ENCODE data around the gene RAB9B. TPM values are rescaled to one million over a fixed set of nuclear protein-coding genes. Genes with fewer than 3 reads are reported as not detected.

RAB9B gene
- total RNA-seq, 4 donors from 2014 or later, result 0.16 to 2.1 (median 0.53) TPM

DNA sequence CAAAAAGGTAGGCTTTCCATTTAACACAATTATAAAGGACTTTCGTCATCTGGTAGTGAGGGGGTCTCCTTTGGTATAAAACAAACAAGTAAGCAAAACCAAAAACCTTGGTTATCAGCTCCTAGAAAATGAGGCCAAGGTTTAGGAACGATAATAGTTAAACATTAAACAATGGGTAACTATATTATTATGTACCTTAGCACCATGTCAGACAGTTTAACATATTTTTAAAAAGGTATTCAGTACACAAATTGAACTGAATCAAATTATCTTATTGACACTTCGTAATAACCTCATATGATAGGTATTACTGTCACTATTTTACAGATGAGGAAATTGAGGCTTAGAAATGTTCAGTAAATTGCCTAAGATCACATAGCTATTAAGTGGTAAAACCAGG is 32.1 kb upstream of the RAB9B start:
- Histone ChIP-seq H3K27ac (no peak overlapping the region), H3K36me3 (no peaks in the 10 kb centered on the region), H3K9me3 (no peaks in the 10 kb centered on the region), H3K4me3 (no peak overlapping the region), H3K27me3 (no peaks in the 10 kb centered on the region), H3K4me1 (no peaks in the 10 kb centered on the region)
- 74% methylated on average over 3 of the region's 3 CpGs for WGBS
- DNase-seq (ENCODE audit: low spot score in 2 of 2), result no peak
- TF ChIP-seq POLR2AphosphoS5 (IDR thresholded peaks at IDR 0.05) (no peak), EP300 (IDR thresholded peaks at IDR 0.05) (no peak), POLR2A (IDR thresholded peaks at IDR 0.05) (no peak)
- TF ChIP-seq, protein P1, sequence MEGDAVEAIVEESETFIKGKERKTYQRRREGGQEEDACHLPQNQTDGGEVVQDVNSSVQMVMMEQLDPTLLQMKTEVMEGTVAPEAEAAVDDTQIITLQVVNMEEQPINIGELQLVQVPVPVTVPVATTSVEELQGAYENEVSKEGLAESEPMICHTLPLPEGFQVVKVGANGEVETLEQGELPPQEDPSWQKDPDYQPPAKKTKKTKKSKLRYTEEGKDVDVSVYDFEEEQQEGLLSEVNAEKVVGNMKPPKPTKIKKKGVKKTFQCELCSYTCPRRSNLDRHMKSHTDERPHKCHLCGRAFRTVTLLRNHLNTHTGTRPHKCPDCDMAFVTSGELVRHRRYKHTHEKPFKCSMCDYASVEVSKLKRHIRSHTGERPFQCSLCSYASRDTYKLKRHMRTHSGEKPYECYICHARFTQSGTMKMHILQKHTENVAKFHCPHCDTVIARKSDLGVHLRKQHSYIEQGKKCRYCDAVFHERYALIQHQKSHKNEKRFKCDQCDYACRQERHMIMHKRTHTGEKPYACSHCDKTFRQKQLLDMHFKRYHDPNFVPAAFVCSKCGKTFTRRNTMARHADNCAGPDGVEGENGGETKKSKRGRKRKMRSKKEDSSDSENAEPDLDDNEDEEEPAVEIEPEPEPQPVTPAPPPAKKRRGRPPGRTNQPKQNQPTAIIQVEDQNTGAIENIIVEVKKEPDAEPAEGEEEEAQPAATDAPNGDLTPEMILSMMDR (IDR thresholded peaks at IDR 0.05), result no peak

DNA sequence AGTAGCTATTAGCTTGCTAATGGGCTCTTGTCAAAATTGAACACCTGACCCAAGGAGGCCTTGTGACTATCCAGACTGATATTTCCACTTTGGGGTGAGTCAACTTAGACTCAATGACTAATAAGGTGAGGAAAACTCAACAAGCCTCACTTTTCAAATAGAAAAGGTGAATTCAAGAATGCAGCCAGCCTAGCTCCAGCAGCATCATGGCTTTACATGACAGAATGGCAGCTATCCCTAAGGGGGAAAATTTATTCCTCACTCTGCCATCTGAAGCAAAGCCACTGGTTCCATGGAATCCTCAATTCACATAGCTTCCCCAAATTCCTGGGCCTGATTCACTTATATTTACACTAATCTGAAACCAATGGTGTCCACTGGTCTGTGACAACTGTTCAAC is 29.1 kb upstream of the RAB9B start:
- Histone ChIP-seq H3K9me3 (no peaks in the 10 kb centered on the region), H3K27me3 (no peaks in the 10 kb centered on the region), H3K36me3 (no peaks in the 10 kb centered on the region), H3K4me1 (no peaks in the 10 kb centered on the region), H3K4me3 (no peak overlapping the region), H3K27ac (no peak overlapping the region)
- no peak for DNase-seq (ENCODE audit: low spot score in 2 of 2)
- TF ChIP-seq POLR2A (IDR thresholded peaks at IDR 0.05) (no peak), EP300 (IDR thresholded peaks at IDR 0.05) (no peak), POLR2AphosphoS5 (IDR thresholded peaks at IDR 0.05) (no peak)
- TF ChIP-seq, protein P1 (IDR thresholded peaks at IDR 0.05), result no peak

DNA sequence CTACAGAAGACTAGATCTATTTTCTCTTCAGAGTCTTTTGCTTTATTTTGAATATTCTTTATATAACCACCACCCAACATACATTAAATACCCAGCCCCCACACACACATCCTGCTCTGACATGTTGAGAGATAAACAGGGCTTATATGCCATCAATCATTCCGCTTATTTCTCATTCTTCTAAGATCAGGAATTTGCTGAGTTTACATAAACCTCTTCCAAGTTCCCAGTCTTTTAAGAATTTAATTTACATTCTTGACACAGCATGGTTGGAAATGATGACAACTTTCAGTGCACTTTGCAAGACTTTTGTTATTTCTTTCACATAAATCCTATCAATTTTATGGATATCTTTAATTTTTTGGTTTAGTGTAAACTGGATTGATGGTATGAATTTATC is 17.5 kb upstream of the RAB9B start:
- H3K4me1 ChIP-seq, result no peaks in the 10 kb centered on the region
- no peaks in the 10 kb centered on the region for H3K36me3 ChIP-seq
- DNase-seq (ENCODE audit: low spot score in 2 of 2), result no peak
- H3K27me3 ChIP-seq, result no peaks in the 10 kb centered on the region
- no peak overlapping the region for H3K27ac ChIP-seq
- H3K4me3 ChIP-seq, result no peak overlapping the region
- H3K9me3 ChIP-seq, result no peaks in the 10 kb centered on the region
- WGBS, result 37% methylated on average over 1 of the region's 1 CpG
- no peak for TF ChIP-seq EP300 (IDR thresholded peaks at IDR 0.05)
- TF ChIP-seq POLR2A (IDR thresholded peaks at IDR 0.05), result no peak
- no peak for TF ChIP-seq POLR2AphosphoS5 (IDR thresholded peaks at IDR 0.05)
- TF ChIP-seq, protein P1 (IDR thresholded peaks at IDR 0.05), result no peak

DNA sequence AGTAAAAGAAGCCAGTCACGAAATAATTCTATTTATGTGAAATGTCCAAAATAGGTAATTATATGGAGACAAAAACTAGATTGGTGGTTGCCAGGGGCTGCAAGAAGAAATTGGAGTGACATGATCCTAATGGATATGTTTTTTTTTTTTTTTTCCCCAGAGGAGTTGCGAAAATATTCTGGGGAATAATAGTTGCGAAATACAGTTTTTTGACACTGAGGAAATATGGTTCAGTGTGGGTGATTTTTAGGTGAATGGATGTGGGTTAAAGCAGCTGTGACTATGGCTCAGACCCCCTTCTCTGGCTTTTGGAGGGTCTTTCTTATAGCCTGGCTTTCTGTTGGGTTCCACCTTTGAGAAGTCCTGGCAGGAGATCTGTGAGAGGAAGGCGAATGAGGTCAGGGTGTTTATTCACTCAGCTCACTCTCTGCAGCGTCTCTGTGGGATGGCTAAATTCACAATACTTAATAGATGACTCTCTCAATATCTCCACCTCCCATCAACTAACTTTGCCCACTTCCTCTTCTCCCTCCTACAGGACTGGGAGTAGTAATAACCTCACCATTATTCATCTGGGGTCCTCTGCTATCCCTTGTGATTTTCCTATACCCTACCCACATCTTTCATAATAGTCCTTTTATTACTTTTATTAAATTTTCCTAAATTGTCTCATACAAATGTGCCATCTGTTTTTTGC is 15.3 kb upstream of the RAB9B start:
- Histone ChIP-seq H3K9me3 (no peaks in the 10 kb centered on the region), H3K36me3 (no peaks in the 10 kb centered on the region), H3K27me3 (no peaks in the 10 kb centered on the region), H3K4me1 (no peaks in the 10 kb centered on the region), H3K4me3 (no peak overlapping the region), H3K27ac (no peak overlapping the region)
- no peak for DNase-seq (ENCODE audit: low spot score in 2 of 2)
- TF ChIP-seq POLR2AphosphoS5 (IDR thresholded peaks at IDR 0.05) (no peak), POLR2A (IDR thresholded peaks at IDR 0.05) (no peak), EP300 (IDR thresholded peaks at IDR 0.05) (no peak)
- TF ChIP-seq, protein P1 (IDR thresholded peaks at IDR 0.05), result no peak
- 49% methylated on average over 5 of the region's 5 CpGs for WGBS

DNA sequence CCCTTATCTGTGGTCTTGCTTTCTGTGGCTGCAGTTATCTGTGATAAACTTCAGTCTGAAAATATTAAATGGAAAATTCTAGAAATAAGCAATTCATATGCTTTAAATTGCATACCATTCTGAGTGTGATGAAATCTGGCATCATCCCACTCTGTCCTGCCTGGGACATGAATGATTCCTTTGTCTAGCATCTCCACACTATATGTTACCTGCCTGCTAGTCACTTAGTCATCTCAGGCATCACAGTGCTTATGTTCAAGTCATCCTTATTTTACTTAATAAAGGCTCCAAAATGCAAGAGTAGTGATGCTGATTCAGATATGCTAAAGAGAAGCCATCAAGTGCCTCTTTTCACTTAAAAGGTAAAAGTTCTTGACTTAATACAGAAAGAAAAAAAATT is 14.3 kb upstream of the RAB9B start:
- no peak overlapping the region for H3K27ac ChIP-seq
- H3K27me3 ChIP-seq, result no peaks in the 10 kb centered on the region
- no peaks in the 10 kb centered on the region for H3K9me3 ChIP-seq
- no peaks in the 10 kb centered on the region for H3K4me1 ChIP-seq
- no peak for TF ChIP-seq POLR2A (IDR thresholded peaks at IDR 0.05)
- no peak for TF ChIP-seq EP300 (IDR thresholded peaks at IDR 0.05)
- TF ChIP-seq POLR2AphosphoS5 (IDR thresholded peaks at IDR 0.05), result no peak
- TF ChIP-seq, protein P1 (IDR thresholded peaks at IDR 0.05), result no peak
- H3K4me3 ChIP-seq, result no peak overlapping the region
- no peaks in the 10 kb centered on the region for H3K36me3 ChIP-seq
- DNase-seq (ENCODE audit: low spot score in 2 of 2), result no peak
